HG02588 (cell line): Measurements from ENCODE around the gene ADAMTS17.

Experiments used
- ATAC-seq: cut with Tn5 transposase; IDR thresholded peaks from one replicate; pipeline ENCODE4 v1.9.1; 2021; ENCODE audit warnings: mild to moderate bottlenecking, moderate library complexity; ENCODE audit not compliant: unreplicated experiment

The ADAMTS17 gene

DNA sequence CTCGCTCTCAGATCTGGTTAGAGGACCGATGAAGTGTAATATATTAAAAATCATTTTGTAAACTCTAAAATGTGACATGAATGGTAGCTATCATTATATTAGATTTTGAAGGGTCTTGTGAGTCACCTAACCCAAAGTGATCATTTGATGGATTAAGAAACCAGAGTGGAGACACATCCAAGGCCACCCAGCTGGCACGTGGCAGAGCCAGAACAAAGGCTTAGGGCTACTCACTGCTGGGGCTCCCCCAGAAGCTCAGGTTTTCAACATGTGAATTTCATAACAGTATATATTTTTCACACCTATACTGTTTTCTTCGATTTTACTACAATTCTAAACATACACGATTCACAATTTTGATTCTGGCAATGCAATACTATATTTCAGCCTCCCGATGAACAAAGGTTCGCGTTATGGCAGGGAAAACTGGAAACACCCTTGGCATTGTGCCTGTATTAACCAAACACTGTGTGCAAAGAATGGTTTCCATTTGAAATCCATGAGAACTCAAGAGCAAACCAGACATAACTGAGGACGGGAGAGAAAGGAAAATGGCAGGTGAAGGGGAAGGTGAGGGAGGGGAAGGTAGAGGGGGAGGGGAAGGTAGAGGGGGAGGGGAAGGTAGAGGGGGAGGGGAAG is 88.9 kb downstream of the ADAMTS17 start:
- no peak for ATAC-seq

DNA sequence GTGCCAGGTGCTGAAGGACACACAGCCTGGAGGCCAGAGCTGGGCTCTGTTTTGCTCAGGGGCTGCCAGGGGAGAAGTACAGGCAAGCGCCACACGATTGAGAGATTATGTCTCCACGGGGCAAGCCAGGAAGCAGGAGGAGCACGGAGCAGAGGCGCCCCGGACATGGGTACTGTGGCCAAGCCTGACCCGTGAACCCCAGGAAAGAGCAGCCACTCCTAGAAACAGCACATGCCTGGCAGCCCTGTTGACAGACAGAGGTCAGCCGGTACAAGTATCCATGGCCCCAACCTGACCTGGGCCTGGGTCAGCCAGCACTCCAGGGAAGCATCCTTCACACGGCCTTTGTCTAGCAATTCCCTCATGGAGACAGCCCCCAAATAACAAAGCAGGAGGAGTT is 89.4 kb downstream of the ADAMTS17 start:
- no peak for ATAC-seq

DNA sequence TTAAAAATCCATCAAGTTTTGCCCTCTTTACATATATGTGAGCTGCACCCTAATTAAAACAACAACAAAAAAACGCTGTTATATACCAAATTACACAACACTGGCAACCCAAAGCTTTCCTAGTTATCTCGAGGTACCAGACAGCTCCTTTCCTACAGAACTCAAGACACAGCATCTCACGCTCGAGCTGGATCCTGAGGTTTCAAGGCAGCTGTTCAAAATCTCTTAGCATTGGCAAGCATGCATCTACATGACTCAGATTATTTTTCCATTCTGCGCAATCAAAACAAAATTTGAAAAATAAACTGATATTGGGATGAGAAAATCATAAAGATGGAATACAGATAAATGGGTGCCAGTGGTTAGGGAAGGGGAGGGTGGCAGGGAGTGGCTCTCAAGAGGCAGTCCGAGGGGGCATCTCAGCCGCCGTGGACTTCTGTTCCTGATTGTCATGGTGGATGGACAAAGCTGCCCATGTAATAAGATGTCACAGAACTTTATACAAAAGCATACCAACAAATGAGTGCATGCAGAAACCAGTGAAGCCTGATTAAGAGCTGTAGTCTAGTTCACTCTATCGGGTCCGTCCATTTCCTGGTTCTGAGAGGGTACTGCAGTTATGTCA is 91.5 kb downstream of the ADAMTS17 start:
- no peak for ATAC-seq

DNA sequence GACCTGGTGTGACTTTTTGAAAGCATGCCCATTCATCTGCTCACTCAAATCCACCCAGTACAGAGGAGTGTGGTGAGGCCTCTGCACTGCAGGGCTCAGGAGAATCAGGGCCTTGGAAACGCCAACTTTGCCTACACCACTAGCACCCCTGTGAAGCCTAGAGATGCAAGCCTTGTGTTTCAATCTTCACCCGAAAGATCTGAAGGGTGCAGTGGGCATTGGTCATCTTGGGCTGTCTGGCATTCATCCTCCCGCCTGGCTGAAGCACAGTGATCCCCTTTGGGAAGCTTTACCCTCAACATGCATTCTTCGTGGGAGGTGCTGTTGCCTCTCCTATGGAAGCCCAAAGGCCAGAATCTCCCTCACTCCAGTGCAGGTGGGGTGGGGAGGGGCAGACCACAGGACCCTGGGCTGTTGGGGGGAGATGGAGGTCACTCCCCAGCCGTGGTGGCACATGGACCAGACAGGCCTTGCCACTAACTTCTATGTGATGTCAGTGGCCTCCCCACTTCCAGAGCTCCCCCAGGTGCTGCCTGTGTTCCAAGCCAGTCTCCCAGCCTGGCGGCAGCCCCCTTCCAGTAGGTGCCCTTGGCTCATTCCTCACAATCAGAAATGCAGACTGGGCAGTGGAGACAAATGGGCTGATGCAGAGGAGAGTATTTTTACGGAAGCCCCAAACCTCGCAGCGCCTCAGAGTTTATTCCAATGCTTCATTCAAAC is 92.5 kb downstream of the ADAMTS17 start:
- ATAC-seq = no peak

DNA sequence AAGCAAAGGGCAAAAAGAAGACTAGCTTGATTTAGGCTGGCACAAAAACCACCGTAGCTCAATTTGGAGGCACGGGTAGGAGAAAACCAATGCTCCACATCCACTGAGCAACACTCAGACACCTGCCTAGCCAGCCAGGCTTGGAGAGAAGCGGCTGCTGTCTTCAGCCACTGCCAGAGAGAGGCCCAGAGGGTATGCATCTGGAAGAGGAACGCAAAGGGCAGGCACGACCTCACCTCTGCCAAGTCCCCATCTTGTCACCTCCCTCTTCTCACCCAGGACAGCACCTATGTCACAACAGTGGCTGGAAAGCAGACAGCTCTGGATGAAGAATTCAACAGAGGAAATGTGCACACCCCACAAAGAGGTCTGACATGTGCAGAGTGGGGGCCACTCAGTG is 93.5 kb downstream of the ADAMTS17 start:
- ATAC-seq = no peak

DNA sequence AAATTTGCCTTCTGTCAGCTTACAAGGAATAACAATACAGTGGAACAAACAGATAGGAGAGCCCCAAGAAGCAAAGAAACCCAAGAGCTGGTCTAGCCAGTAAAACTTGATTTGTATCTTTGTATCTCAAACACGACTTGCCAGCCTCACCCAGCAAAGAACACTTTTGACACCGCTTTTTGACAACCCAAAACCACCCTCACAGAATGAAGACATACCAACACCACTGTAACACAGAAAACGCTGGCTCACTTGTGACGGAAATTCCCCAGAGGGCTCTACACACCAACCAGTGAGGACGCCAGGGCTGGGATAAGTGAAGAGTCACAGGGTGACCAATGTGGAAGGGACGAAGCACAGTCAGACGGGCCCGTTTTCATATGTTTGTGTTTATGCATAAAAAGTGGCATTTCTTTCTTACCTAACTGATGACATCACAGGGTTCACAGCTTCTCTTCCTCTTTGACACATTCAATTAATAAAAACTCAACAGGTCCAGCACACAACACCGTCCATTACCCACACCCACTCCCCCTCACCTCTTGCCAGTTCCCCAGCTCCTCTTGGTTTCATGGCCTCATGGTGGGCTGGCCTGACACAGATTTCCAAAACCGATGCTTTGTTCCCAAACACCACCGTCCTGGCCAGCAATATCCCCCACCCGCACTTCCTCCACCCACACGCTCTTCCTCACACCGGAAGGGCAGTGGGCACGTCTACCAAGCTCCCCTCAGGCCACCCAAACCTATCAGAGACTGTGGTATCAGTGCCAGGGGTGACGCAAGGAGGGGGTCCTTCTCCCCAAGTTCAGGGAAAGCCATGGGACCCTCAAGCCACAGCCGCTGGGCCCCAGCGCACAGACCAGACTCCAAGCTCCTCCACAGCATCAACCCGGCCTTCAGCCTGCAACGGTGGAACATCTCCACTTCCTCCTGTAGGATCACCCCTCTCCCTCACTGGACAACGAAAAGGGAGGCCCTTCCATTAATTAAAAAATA is 94.2 kb downstream of the ADAMTS17 start:
- no peak for ATAC-seq

DNA sequence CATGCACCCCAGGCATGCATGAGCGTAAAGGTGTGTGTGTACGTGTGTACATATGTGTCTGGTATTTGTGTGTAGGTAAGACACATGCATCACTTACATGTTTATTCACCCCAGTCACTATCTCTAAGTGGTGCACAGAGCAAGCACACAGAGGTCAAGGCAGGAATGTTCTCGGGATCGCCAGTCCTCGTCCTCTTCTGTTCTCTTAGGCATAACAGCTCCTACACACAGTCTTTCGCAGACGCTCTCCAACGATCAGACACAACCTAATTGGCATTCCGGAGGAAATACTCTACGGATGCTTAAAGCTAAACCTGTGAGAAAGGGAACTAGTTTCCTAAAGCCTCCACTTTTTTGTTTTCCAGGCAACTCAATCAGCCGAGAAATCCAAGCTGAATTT is 95.9 kb downstream of the ADAMTS17 start:
- ATAC-seq = no peak

DNA sequence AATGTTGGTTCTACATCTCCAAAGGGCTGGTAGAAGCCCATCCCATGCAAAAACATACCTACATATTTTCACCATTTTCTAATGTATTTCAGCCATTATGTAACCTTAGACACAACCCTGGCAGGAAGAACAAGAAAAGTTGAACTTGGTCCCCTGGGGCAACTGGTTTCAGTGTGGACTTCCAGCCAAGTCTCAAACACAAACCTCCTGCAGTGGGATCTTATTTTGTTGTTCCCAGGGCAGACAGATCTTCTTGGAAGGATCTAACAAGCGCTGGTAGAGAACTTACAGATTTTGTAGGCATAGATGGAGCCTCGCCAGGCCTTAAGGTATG is 96.3 kb downstream of the ADAMTS17 start:
- ATAC-seq = no peak

DNA sequence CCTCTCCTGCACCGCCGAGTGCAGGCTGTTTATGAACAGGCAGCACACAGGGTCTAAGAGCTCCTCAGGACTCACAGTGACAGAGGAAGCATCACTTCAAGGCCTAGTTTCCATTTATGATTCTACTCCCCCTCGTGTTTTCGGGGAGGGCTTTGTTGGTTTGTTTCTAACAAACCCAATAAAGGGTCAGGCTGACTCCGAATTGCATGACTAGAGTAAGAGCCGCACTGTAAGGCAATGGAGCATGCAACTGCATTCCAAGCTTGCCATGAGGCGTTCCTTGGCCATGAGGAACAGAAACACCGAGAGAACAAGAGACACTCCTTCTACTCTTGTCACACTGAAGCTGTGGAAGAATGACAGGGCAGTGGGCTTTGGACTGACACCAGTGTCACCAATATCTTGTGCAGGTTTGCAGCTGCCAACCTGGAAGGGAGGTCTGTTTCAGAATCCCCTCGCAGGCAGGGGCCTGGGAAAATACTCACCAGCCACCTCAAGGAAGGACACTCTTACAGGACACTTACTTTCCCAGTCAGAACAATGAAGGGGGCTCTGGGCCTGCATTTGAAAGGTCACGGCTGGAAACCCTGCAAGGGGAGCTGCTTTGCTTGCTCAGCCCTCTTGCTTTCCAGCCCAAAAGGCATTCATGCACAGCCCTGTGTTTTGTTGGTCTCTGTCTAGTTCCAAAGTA is 96.8 kb downstream of the ADAMTS17 start:
- ATAC-seq = no peak

DNA sequence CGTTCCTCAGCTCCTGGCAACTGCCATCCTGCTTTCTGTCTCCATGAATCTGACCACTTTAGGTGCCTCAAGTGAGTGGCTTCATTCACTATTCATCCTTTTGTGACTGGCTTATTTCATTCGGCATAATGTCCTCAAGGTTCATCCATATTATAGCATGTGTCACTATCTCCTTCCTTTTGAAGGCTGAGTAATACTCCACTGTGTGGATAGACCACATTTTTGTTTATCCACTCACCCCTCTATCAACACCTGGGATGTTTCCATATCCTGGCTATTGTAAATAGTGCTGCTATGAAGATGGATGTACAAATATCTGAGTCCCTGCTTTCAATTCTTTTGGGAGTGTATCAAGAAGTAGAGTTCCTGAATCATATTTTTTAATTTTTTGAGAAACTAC is 98.8 kb downstream of the ADAMTS17 start:
- ATAC-seq = no peak

DNA sequence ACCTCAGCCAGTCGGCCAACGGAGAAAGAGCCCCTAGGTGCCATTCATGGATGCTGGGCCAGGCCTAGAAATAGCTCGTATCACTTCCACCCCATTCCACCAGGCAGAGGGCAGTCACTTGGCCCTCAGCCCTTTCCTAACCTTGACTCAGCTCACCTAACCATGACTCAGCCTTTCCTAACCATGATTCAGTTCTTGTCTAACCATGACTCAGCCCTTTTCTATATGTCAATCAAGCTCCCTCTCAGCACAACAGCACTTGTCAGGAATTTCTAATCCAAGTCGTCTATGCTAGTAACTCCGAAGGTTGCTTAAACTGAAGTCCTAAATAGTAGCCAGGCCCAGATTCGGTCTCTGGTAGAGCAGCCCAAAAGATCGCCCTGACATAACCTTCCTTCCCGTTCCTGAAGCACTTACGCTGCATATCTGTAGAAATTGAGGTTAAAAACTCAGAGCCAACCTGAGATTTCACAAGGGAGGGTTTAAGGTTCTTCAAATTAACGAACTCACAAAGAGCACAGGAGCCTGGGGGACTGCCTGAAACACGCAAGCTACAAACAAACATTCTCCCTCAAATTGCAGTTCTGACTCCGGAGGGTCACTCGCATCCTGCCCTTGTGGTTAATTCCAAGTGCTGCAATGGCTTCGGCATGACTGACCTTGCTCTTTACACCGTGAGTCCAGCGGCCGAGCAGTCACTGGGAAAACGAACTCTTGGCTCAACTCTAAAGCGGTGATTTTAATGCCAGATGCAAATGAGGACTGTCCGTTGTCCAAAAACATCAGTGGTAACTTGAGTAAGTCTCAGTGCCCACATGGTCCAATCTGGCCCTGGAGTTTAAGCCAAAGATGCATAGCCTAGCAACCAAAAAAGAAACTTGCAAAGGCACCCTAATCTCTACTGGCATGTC is 99.9 kb downstream of the ADAMTS17 start:
- ATAC-seq = no peak

DNA sequence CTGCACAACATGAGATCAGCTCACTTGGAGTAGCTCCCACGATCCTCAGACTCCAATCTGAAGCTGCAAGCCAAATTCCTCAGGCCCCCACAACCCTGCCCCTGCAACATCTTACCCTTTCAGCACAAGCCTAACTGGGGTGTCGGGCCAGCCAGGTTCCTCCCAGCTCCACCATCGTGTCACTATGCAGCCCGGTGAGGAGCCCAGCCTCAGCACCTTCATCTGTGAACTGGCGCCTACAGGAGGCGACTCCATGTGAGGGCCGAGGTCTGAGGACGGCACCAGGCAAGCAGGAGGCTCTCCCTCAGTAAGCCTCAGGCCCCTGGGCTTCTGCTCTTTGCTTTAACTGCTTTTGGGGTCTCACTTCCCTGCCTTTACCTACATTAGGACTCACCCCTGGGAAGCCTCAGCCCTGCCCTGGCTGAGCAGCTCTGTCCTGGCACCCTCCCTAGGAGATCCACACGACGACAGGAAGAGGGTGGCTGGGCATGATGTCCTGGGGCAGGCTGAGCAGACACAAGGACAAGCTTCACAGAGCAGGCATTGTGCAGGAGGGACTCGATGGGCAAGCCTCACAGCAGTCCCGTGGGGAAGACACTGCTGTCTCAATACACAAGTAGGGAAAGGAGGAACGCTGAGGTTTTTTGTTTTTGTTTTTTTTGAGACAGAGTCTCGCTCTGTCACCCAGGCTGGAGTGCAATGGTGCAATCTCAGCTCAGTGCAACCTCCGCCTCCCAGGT is 104.6 kb downstream of the ADAMTS17 start:
- no peak for ATAC-seq

DNA sequence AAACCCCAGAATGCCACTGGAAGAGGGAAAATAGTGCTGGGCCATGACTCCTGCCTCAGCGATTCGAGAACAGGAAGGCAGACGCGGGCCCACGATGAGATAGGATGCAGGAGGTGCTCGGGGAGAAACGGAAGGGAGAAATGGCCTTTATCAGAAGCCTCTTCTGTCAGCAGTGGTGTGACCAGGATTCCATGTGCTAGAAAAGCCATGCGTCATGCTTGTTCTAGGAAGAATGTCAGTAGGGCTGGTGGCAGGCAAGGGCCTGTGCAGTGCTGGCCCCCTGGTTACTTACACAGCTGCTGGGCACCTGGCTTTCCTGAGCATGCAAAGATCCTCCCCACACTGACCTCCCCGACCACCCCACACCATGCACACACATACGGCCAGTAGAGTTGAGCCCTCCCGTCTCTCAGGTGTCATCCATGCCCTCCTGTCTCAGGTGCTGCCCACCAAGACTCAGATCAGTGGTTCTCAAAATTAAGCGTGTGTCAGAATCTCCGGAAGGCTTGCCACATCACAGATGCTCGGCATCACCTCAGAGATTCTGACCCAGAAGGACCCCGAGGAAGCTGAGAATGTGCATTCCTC is 106.7 kb downstream of the ADAMTS17 start:
- no peak for ATAC-seq

DNA sequence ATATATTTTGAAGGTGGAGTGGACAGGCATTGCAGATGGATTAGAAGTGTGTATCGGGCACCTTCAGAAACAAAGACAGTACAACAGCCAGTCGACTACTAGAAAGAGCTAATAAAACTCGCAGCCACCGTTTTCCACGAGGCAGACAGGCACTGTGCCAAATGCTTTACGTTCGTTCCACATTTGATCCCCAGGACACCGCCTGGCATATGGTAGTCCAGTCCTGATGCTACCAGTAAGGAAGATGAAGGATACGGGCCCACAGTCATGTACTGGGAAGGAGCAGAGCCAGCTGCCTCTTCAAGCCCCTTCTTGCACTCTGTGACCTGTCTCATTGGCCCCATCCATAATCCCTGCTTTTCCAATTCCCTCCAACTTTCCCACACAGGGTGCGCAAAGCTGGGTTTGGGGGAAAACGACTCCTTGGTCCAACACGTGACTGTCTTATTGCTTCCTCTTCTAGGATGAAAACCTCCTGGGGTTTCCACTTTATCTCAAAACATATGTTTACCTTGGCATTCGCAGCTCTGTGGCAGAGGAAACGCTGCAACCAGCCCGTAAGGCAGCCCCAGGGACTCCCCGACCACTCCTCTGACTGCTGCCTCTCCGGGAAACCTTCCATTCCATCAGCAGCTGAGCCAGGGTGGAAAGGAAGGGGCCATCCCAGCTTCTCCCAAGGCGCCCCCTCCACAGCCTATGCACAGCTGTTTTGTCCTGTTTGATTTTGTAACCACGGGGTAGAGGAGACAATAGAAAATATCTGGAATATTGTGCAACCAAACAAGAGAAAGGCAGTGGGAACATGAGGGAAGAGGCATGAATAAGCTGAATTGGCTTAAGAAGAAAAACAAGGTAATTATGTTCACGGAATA is 107.4 kb downstream of the ADAMTS17 start:
- ATAC-seq = no peak

DNA sequence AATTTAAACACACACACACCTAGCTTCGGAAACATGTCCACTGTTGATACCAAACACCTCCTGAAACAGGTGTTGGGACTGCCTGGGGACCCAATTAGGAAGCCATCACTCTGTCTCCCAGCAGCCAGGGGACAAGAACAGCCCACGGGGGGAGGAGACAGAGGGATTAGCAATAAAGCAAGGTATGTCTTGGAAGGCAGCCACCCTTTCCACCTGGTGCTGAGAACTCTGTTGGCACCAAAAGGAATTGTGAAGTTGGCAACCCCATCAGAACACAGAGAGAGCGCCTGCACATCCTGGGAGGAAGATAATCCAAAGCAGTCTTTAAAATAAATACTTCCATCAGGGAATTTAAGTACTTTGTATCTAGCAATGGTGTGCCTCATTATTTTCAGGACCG is 111.0 kb downstream of the ADAMTS17 start:
- no peak for ATAC-seq

DNA sequence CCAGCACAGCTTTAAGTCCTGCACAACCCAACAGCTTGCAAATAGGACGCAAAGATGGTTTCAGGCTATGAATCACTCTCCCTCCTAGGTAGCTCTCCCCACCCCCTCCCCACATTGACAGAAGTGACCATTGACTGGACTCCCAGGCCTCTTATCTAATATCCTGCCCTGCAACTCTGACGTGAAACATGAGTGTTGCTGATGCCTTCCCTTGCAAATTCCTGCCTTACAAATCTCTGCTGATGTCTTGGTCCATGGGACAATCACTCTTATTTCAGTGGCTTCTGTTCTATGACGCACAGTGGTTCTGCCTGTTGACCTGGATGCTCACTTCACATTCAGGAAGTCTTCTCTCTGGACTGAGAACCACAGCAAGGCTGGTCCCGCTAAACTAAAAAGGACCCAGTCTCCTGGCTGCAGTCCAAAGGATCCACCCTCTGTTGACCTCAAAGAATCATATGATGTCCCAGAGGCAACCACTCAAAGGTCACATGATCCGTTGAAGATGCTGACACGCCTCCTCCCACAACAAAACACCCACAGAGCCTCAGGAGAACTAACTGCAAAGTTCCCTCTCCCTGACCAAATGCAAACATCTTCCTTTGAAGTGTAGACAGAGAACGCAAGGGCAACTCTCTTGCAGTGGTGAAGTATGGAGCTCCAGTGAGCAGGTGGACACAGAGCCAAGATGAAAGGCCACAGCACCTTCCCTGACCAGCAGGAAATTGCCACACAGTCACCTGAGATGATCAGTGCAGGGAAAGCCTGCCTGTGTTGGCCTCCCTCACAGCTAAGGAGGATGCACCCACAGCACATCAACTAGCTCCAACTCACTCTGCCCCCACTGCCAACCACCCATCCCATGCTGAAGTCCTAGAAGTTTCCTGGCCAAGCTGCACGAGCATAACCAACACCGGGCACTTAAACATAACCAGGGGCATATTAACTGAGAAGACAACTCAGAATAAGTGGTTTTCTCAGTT is 112.3 kb downstream of the ADAMTS17 start:
- ATAC-seq = no peak
